ENCODE results near the gene SP110. TPM values are rescaled to one million over a fixed set of nuclear protein-coding genes. Genes with fewer than 3 reads are reported as not detected.
A peak's percentile ranks its signal among the peaks of the same experiment; 100 is the strongest.

The SP110 gene
- total and polyA plus RNA-seq, 4 experiments from 2014 or later: 49.8 to 123 (median 103) TPM

DNA sequence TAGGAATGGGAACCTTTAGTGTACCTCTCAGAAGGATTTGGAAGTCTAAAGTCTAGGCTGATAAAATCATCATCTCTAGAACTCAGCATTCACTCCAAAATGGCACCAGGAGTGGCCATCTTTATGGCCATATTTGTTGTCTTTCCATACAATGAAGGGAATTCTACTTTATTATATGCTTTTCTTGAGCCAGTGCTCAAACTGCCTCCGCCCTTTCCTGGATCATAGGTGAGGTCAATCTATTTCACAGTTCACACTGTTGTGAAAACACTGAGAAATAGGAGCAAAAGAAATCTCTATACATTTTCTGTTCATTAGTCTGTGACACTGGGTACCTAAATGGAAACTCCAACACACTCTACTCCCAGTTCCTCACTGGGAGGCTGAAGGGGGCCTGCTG, 55.6 kb downstream of the SP110 start:
- Mint-ChIP-seq H3K4me3 (no peak overlapping the region), H3K9me3 (peaks cover 0 to 2% (median 0%) of the 10 kb centered on the region in 8 donors), H3K27ac (peak overlapping the region in 1 of 7 donors; percentile 44), H3K4me1 (peaks cover 0 to 6% (median 3%) of the 10 kb centered on the region in 4 donors), H3K36me3 (peaks cover 31 to 41% of the 10 kb centered on the region in 2 donors), H3K27me3 (no peaks in the 10 kb centered on the region)
- H3K36me3 ChIP-seq (ENCODE audit: insufficient read depth, low read length): peaks cover 20% of the 10 kb centered on the region
- POLR2A ChIA-PET (ENCODE audit: partially characterized antibody): no interaction called here
- H3K27ac ChIP-seq (ENCODE audit: low read depth, low read length): no peak overlapping the region
- no peaks in the 10 kb centered on the region for H3K9me3 ChIP-seq (ENCODE audit: control insufficient read depth in 1 of 2, low read length in 2 of 2)
- DNase-seq: no peak
- H3K4me1 ChIP-seq (ENCODE audit: insufficient read depth, low read length): peaks cover 7% of the 10 kb centered on the region
- CTCF ChIA-PET (ENCODE audit: partially characterized antibody): no interaction called here
- no peaks in the 10 kb centered on the region for H3K27me3 ChIP-seq (ENCODE audit: insufficient read depth, low read length)
- intact Hi-C loops (cut with micrococcal nuclease): no loop called here
- H3K4me3 ChIP-seq (ENCODE audit: low read length in 2 of 2): no peak overlapping the region

DNA sequence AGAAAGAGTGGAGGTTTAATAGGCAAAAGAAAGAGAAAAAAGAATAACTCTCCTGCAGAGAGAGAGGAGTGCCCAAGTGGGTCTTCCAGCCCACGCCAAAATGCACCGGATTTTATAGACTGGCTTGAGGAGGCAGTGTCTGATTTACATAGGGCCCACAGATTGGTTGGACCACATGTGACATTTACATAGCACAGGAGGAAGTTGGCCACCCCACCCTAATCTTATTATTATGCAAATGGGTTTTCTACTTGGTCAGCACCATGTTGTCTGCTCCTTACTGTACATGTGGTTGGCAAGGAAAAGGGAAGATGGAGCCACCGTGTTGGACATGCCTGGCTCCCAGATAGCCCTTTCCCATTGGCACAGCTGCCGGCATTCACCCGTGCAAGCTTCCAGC, 56.8 kb downstream of the SP110 start:
- no peaks in the 10 kb centered on the region for H3K27me3 ChIP-seq (ENCODE audit: insufficient read depth, low read length)
- intact Hi-C loops (cut with micrococcal nuclease): no loop called here
- peaks cover 11% of the 10 kb centered on the region for H3K36me3 ChIP-seq (ENCODE audit: insufficient read depth, low read length)
- ChIA-PET POLR2A (ENCODE audit: partially characterized antibody) (no interaction called here), CTCF (ENCODE audit: partially characterized antibody) (interaction anchor here (1.0 kb wide), 1 partner anchor 12 kb away, joined by 3 read pairs; no protein-coding TSS in a partner anchor)
- Mint-ChIP-seq H3K9me3 (peaks cover 0 to 2% (median 0%) of the 10 kb centered on the region in 8 donors), H3K27ac (peak overlapping the region in 2 of 7 donors; percentile 13 to 47), H3K4me3 (no peak overlapping the region), H3K4me1 (peaks cover 0 to 6% (median 3%) of the 10 kb centered on the region in 4 donors), H3K36me3 (peaks cover 23 to 33% of the 10 kb centered on the region in 2 donors), H3K27me3 (no peaks in the 10 kb centered on the region)
- H3K4me1 ChIP-seq (ENCODE audit: insufficient read depth, low read length): peaks cover 7% of the 10 kb centered on the region
- no peak overlapping the region for H3K4me3 ChIP-seq (ENCODE audit: low read length in 2 of 2)
- DNase-seq: no peak
- H3K27ac ChIP-seq (ENCODE audit: low read depth, low read length): no peak overlapping the region
- no peaks in the 10 kb centered on the region for H3K9me3 ChIP-seq (ENCODE audit: control insufficient read depth in 1 of 2, low read length in 2 of 2)

GRCh38 chr2:230161184-230161583, 58.6 kb downstream of the SP110 start:
- H3K4me1 Mint-ChIP-seq: peaks cover 0 to 6% (median 2%) of the 10 kb centered on the region in 4 donors
- peaks cover 0 to 2% (median 0%) of the 10 kb centered on the region in 8 donors for H3K9me3 Mint-ChIP-seq
- intact Hi-C loops (cut with micrococcal nuclease): no loop called here
- Histone ChIP-seq H3K27ac (ENCODE audit: low read depth, low read length) (no peak overlapping the region), H3K27me3 (ENCODE audit: insufficient read depth, low read length) (no peaks in the 10 kb centered on the region), H3K4me1 (ENCODE audit: insufficient read depth, low read length) (peaks cover 7% of the 10 kb centered on the region), H3K9me3 (ENCODE audit: control insufficient read depth in 1 of 2, low read length in 2 of 2) (no peaks in the 10 kb centered on the region), H3K4me3 (ENCODE audit: low read length in 2 of 2) (no peak overlapping the region), H3K36me3 (ENCODE audit: insufficient read depth, low read length) (peaks cover 4% of the 10 kb centered on the region)
- ChIA-PET POLR2A (ENCODE audit: partially characterized antibody) (no interaction called here), CTCF (ENCODE audit: partially characterized antibody) (interaction anchor here (0.7 to 3.2 kb wide), 12 partner anchors 9 to 449 kb away, joined by 3 to 42 read pairs (median 4); no protein-coding TSS in a partner anchor)
- H3K4me3 Mint-ChIP-seq: no peak overlapping the region
- no peak for DNase-seq
- H3K27ac Mint-ChIP-seq: peak overlapping the region in 2 of 7 donors; percentile 29 to 46
- H3K36me3 Mint-ChIP-seq: peaks cover 11 to 19% of the 10 kb centered on the region in 2 donors
- no peaks in the 10 kb centered on the region for H3K27me3 Mint-ChIP-seq

DNA sequence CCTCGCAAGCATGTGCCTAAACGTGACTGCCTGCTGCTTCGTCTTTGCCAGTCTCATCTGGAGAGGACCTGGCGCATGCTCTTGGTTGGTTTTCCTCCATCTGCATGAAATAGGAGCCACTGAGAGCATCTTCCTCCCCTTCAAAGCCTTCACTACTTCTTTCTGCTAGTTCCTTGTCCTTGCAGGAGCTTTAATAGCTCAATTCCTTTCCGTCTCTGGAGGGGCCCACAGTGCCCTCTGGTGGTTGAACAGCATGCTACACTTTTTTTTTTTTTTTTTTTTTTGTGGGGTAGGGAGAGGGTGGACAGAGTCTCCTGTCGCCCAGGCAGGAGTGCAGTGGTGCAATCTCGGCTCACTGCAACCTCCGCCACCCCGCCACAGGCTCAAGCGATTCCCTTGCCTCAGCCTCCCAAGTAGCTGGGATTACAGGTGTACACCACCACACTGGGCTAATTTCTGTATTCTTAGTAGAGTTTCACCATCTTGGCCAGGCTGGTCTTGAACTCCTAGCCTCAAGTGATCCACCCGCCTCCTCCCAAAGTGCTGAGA, 59.6 kb downstream of the SP110 start:
- H3K4me3 Mint-ChIP-seq: peak overlapping the region in 2 of 8 donors; percentile 62 to 71
- no peaks in the 10 kb centered on the region for H3K27me3 Mint-ChIP-seq
- peaks cover 11 to 17% of the 10 kb centered on the region in 2 donors for H3K36me3 Mint-ChIP-seq
- Histone ChIP-seq H3K27me3 (ENCODE audit: insufficient read depth, low read length) (no peaks in the 10 kb centered on the region), H3K4me3 (ENCODE audit: low read length in 2 of 2) (no peak overlapping the region), H3K4me1 (ENCODE audit: insufficient read depth, low read length) (peaks cover 7% of the 10 kb centered on the region), H3K36me3 (ENCODE audit: insufficient read depth, low read length) (peaks cover 3% of the 10 kb centered on the region), H3K9me3 (ENCODE audit: control insufficient read depth in 1 of 2, low read length in 2 of 2) (no peaks in the 10 kb centered on the region), H3K27ac (ENCODE audit: low read depth, low read length) (no peak overlapping the region)
- intact Hi-C loops (cut with micrococcal nuclease): loop anchor here (1.0 kb wide), 3 partner anchors 359 to 451 kb away; no protein-coding TSS in a partner anchor
- peak overlapping the region in 2 of 7 donors; percentile 10 to 42 for H3K27ac Mint-ChIP-seq
- peaks cover 0 to 2% (median 0%) of the 10 kb centered on the region in 8 donors for H3K9me3 Mint-ChIP-seq
- DNase-seq: peak; percentile 46 to 52 (median 50)
- CTCF ChIA-PET (ENCODE audit: partially characterized antibody): interaction anchor here (0.6 to 3.6 kb wide), 35 partner anchors 8 to 1349 kb away, joined by 3 to 42 read pairs (median 4); partner anchors contain the start of genes ITM2C and SLC16A14
- POLR2A ChIA-PET (ENCODE audit: partially characterized antibody): interaction anchor here (0.6 to 1.9 kb wide), 3 partner anchors 10 to 664 kb away, joined by 3 to 5 read pairs (median 4); no protein-coding TSS in a partner anchor
- H3K4me1 Mint-ChIP-seq: peaks cover 0 to 6% (median 2%) of the 10 kb centered on the region in 4 donors

DNA sequence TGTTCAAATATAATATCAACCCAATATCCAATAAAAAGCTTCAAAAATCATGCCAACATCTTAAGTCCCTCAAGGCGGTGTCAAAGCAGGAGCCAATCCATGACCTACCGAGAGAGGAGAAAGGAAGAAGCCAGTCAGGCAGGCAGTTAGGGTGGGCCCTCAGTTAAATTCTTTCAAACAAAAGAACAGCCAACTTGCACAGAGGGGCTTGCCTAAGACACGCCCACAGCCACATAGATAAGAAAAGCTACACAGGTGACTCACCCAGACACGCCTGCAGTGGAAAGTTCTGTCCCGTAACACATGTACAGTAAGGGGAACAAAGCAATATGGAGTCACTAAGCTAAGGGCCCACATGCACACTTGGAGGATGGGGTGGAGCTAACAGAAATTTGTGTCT, 61.3 kb downstream of the SP110 start:
- H3K27ac Mint-ChIP-seq: no peak overlapping the region
- no peak overlapping the region for H3K4me3 Mint-ChIP-seq
- CTCF ChIA-PET (ENCODE audit: partially characterized antibody): interaction anchor here (0.7 to 3.6 kb wide), 10 partner anchors 11 to 556 kb away, joined by 3 to 42 read pairs (median 6); partner anchors contain the start of gene SLC16A14
- no peaks in the 10 kb centered on the region for H3K27me3 ChIP-seq (ENCODE audit: insufficient read depth, low read length)
- H3K36me3 Mint-ChIP-seq: peaks cover 2 to 3% of the 10 kb centered on the region in 2 donors
- peaks cover 7% of the 10 kb centered on the region for H3K4me1 ChIP-seq (ENCODE audit: insufficient read depth, low read length)
- intact Hi-C loops (cut with micrococcal nuclease): no loop called here
- H3K9me3 Mint-ChIP-seq: peaks cover 0 to 2% (median 0%) of the 10 kb centered on the region in 8 donors
- H3K4me3 ChIP-seq (ENCODE audit: low read length in 2 of 2): no peak overlapping the region
- no peaks in the 10 kb centered on the region for H3K27me3 Mint-ChIP-seq
- no peak for DNase-seq
- peaks cover 0 to 6% (median 2%) of the 10 kb centered on the region in 4 donors for H3K4me1 Mint-ChIP-seq
- no peaks in the 10 kb centered on the region for H3K36me3 ChIP-seq (ENCODE audit: insufficient read depth, low read length)
- POLR2A ChIA-PET (ENCODE audit: partially characterized antibody): interaction anchor here (0.9 kb wide), 1 partner anchor 34 kb away, joined by 3 read pairs; no protein-coding TSS in a partner anchor
- no peaks in the 10 kb centered on the region for H3K9me3 ChIP-seq (ENCODE audit: control insufficient read depth in 1 of 2, low read length in 2 of 2)
- H3K27ac ChIP-seq (ENCODE audit: low read depth, low read length): no peak overlapping the region

DNA sequence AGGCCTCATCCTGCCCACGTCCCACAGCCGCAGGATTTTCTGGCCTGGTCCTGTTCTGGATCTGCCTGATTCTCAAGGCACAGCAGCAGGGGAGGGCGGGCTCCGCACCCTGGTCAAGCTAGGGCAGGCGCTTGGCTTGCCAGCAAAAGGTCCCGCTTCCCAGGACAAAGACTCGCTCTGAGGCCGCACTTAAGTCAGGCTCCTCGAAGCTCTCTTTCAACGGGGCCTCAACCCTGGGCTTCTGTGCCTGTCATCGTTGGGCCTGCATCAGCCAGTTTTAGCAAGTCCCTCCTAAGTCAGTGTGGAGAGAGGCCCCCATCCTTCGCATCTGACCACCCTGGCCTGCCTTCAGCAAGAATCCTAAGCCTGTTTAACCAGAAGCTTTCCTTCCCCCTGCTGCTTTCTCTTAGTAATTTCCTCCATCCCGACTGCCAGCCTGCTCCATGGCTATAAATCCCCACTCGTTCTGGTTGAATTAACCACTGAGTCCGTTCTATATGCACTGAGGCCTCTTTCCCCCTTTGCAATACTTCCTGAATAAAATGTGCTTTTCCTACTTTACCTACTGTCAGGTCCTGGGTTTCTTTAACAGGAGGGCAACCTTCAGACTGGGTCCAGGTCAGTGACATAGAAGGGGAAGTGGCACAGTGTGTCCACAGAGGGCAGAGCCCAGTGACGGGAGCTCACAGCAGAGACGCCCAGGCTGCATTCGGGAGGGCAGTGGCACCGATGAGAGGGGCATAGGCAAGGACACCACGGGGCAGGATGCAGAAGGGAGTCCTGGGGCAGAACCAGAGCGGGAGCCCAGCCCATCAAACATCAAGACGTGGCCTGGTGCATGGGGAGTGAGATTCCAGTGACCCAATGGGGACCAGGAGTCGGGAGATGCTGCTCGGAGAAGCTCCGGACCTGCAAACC, 62.7 kb downstream of the SP110 start:
- Mint-ChIP-seq H3K36me3 (peaks cover 0 to 2% of the 10 kb centered on the region in 2 donors), H3K27me3 (no peaks in the 10 kb centered on the region), H3K9me3 (peaks cover 0 to 6% (median 2%) of the 10 kb centered on the region in 8 donors), H3K4me3 (no peak overlapping the region), H3K4me1 (peaks cover 0 to 6% (median 2%) of the 10 kb centered on the region in 4 donors), H3K27ac (no peak overlapping the region)
- H3K27ac ChIP-seq (ENCODE audit: low read depth, low read length): no peak overlapping the region
- ChIA-PET CTCF (ENCODE audit: partially characterized antibody) (interaction anchor here (1.2 to 3.6 kb wide), 2 partner anchors 90 to 376 kb away, joined by 3 to 26 read pairs; partner anchors contain the start of gene SLC16A14), POLR2A (ENCODE audit: partially characterized antibody) (no interaction called here)
- H3K9me3 ChIP-seq (ENCODE audit: control insufficient read depth in 1 of 2, low read length in 2 of 2): no peaks in the 10 kb centered on the region
- H3K4me1 ChIP-seq (ENCODE audit: insufficient read depth, low read length): peaks cover 7% of the 10 kb centered on the region
- no peaks in the 10 kb centered on the region for H3K36me3 ChIP-seq (ENCODE audit: insufficient read depth, low read length)
- intact Hi-C loops (cut with micrococcal nuclease): no loop called here
- H3K27me3 ChIP-seq (ENCODE audit: insufficient read depth, low read length): no peaks in the 10 kb centered on the region
- no peak for DNase-seq
- H3K4me3 ChIP-seq (ENCODE audit: low read length in 2 of 2): no peak overlapping the region

GRCh38 chr2:230155359-230155758, 64.4 kb downstream of the SP110 start:
- ChIA-PET POLR2A (ENCODE audit: partially characterized antibody) (no interaction called here), CTCF (ENCODE audit: partially characterized antibody) (no interaction called here)
- Histone ChIP-seq H3K36me3 (ENCODE audit: insufficient read depth, low read length) (no peaks in the 10 kb centered on the region), H3K9me3 (ENCODE audit: control insufficient read depth in 1 of 2, low read length in 2 of 2) (no peaks in the 10 kb centered on the region), H3K27ac (ENCODE audit: low read depth, low read length) (no peak overlapping the region), H3K27me3 (ENCODE audit: insufficient read depth, low read length) (no peaks in the 10 kb centered on the region), H3K4me1 (ENCODE audit: insufficient read depth, low read length) (peaks cover 7% of the 10 kb centered on the region), H3K4me3 (ENCODE audit: low read length in 2 of 2) (no peak overlapping the region)
- Mint-ChIP-seq H3K4me3 (no peak overlapping the region), H3K27ac (peak overlapping the region in 1 of 7 donors; percentile 52), H3K9me3 (peaks cover 0 to 5% (median 2%) of the 10 kb centered on the region in 8 donors), H3K4me1 (peaks cover 0 to 6% (median 2%) of the 10 kb centered on the region in 4 donors), H3K27me3 (no peaks in the 10 kb centered on the region), H3K36me3 (no peaks in the 10 kb centered on the region)
- intact Hi-C loops (cut with micrococcal nuclease): no loop called here
- no peak for DNase-seq

Data from CD4-positive, alpha-beta memory T cell (primary cell).